Measurements from ENCODE around the gene RDH16. TPM values are rescaled to one million over a fixed set of nuclear protein-coding genes. Genes with fewer than 3 reads are reported as not detected.

The RDH16 gene
- total RNA-seq, 1 experiment from 2014 or later = 0.08 TPM

- in situ Hi-C loops (cut with HindIII; ENCODE audit: low pct_unique_long_range_greater_than_20kb, low sequenced_read_pairs) = no loop called here
- POLR2A ChIA-PET = no interaction called here
Observed at GRCh38 chr12:56991319-56992246, 34.2 kb upstream of the RDH16 start.

GRCh38 chr12:56990648-56991318 lies 33.4 kb upstream of the RDH16 start:
- DNase-seq (ENCODE audit: low read depth, low spot score) = no peak
- no peaks in the 10 kb centered on the region for H3K4me1 ChIP-seq (ENCODE audit: control insufficient read depth, insufficient read depth, low read length)
- no peaks in the 10 kb centered on the region; the same call in 1 of the 2 replicates for H3K27me3 ChIP-seq (ENCODE audit: control insufficient read depth, insufficient read depth, low read length)
- no peak overlapping the region for H3K27ac ChIP-seq (ENCODE audit: low read length)
- no peak overlapping the region for H3K4me3 ChIP-seq (ENCODE audit: low read depth in 2 of 2, low read length in 2 of 2)
- ChIA-PET POLR2A (no interaction called here), CTCF (no interaction called here)
- no peaks in the 10 kb centered on the region for H3K9me3 ChIP-seq (ENCODE audit: control insufficient read depth, insufficient read depth, low read depth, low read length)
- no TSS peak for BruUV-seq (replicated peaks)
- no peak for ATAC-seq
- in situ Hi-C loops (cut with HindIII; ENCODE audit: low pct_unique_long_range_greater_than_20kb, low sequenced_read_pairs) = no loop called here
- TF ChIP-seq SIN3A (IDR thresholded peaks at IDR 0.05; ENCODE audit: borderline replicate concordance, insufficient read depth, low read depth, low read length) = no peak
- TF ChIP-seq, protein P1, sequence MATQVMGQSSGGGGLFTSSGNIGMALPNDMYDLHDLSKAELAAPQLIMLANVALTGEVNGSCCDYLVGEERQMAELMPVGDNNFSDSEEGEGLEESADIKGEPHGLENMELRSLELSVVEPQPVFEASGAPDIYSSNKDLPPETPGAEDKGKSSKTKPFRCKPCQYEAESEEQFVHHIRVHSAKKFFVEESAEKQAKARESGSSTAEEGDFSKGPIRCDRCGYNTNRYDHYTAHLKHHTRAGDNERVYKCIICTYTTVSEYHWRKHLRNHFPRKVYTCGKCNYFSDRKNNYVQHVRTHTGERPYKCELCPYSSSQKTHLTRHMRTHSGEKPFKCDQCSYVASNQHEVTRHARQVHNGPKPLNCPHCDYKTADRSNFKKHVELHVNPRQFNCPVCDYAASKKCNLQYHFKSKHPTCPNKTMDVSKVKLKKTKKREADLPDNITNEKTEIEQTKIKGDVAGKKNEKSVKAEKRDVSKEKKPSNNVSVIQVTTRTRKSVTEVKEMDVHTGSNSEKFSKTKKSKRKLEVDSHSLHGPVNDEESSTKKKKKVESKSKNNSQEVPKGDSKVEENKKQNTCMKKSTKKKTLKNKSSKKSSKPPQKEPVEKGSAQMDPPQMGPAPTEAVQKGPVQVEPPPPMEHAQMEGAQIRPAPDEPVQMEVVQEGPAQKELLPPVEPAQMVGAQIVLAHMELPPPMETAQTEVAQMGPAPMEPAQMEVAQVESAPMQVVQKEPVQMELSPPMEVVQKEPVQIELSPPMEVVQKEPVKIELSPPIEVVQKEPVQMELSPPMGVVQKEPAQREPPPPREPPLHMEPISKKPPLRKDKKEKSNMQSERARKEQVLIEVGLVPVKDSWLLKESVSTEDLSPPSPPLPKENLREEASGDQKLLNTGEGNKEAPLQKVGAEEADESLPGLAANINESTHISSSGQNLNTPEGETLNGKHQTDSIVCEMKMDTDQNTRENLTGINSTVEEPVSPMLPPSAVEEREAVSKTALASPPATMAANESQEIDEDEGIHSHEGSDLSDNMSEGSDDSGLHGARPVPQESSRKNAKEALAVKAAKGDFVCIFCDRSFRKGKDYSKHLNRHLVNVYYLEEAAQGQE (IDR thresholded peaks at IDR 0.05; ENCODE audit: insufficient read depth in 1 of 2, low read depth in 2 of 2, low read length in 1 of 2) = no peak
- intact Hi-C loops (cut with micrococcal nuclease; ENCODE audit: unreplicated experiment) = no loop called here
- H3K36me3 ChIP-seq (ENCODE audit: control insufficient read depth, insufficient read depth, low read length) = no peaks in the 10 kb centered on the region

More at GRCh38 chr12:56991319-56992246, 34.2 kb upstream of the RDH16 start:
- DNase-seq (ENCODE audit: low read depth, low spot score) (no peak), ATAC-seq (no peak)
- CTCF ChIA-PET = no interaction called here
- H3K4me1 ChIP-seq (ENCODE audit: control insufficient read depth, insufficient read depth, low read length) = no peaks in the 10 kb centered on the region
- no peak overlapping the region for H3K4me3 ChIP-seq (ENCODE audit: low read depth in 2 of 2, low read length in 2 of 2)
- no TSS peak for BruUV-seq (replicated peaks)
- no peaks in the 10 kb centered on the region; the same call in 1 of the 2 replicates for H3K27me3 ChIP-seq (ENCODE audit: control insufficient read depth, insufficient read depth, low read length)
- intact Hi-C loops (cut with micrococcal nuclease; ENCODE audit: unreplicated experiment) = no loop called here
- TF ChIP-seq CTCF (IDR thresholded peaks at IDR 0.05) = no peak
- no peak for TF ChIP-seq TCF7L2 (IDR thresholded peaks at IDR 0.05; ENCODE audit: low read depth, low read length)
- TF ChIP-seq POLR2AphosphoS5 (IDR thresholded peaks at IDR 0.05; ENCODE audit: low read depth, low read length) = no peak
- TF ChIP-seq, protein P1 (IDR thresholded peaks at IDR 0.05; ENCODE audit: insufficient read depth in 1 of 2, low read depth in 2 of 2, low read length in 1 of 2) = no peak
- TF ChIP-seq SIN3A (IDR thresholded peaks at IDR 0.05; ENCODE audit: borderline replicate concordance, insufficient read depth, low read depth, low read length) = no peak
- no peak overlapping the region for H3K27ac ChIP-seq (ENCODE audit: low read length)
- no peaks in the 10 kb centered on the region for H3K36me3 ChIP-seq (ENCODE audit: control insufficient read depth, insufficient read depth, low read length)
- no peaks in the 10 kb centered on the region for H3K9me3 ChIP-seq (ENCODE audit: control insufficient read depth, insufficient read depth, low read depth, low read length)

Measured in Panc1 (cell line).